ENCODE results near the gene ADAMTS3.

The ADAMTS3 gene

DNA sequence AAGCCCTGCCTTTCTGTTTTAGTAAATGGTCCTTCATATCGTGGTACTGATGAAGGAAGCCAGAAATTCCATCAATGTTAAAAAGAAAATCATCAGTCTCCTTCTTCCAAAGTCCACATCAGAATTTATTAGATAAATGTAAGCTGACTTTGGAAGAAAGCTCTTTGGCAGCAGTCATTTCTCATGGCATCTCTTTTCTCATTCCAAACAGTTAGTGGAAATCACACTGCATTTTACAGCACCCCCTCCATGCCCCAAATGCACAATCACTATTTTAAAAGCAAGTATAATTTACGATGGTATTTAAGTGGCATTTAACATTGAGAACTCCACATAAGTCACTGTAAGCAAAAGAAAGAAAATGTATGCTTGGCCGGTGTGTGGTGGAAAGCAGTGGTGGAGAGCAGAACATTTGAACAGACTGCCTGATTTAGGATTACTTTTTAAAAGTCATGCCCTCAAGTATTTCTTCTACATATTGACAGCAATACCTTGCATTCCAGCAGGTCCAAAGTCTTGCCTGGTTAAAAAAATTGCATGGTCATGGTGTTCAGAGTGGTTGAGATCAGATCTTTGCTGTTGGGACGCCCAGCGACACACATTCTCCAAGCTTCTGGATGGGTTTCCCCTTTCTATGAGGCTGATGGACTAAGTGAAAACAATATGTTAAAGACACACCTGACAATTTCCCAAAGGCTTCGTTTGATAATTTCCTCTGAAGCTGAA lies 248.6 kb downstream of the ADAMTS3 start:
- H3K36me3 Mint-ChIP-seq (ENCODE audit: low read depth): peaks cover 6% of the 10 kb centered on the region
- H3K4me1 Mint-ChIP-seq: peaks cover 8% of the 10 kb centered on the region
- no peak overlapping the region for H3K4me3 Mint-ChIP-seq
- H3K27me3 Mint-ChIP-seq (ENCODE audit: low read depth): no peaks in the 10 kb centered on the region
- TF ChIP-seq, protein P1, sequence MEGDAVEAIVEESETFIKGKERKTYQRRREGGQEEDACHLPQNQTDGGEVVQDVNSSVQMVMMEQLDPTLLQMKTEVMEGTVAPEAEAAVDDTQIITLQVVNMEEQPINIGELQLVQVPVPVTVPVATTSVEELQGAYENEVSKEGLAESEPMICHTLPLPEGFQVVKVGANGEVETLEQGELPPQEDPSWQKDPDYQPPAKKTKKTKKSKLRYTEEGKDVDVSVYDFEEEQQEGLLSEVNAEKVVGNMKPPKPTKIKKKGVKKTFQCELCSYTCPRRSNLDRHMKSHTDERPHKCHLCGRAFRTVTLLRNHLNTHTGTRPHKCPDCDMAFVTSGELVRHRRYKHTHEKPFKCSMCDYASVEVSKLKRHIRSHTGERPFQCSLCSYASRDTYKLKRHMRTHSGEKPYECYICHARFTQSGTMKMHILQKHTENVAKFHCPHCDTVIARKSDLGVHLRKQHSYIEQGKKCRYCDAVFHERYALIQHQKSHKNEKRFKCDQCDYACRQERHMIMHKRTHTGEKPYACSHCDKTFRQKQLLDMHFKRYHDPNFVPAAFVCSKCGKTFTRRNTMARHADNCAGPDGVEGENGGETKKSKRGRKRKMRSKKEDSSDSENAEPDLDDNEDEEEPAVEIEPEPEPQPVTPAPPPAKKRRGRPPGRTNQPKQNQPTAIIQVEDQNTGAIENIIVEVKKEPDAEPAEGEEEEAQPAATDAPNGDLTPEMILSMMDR (IDR thresholded peaks at IDR 0.05; ENCODE audit: unreplicated experiment in 3 of 3): no peak
- H3K9me3 Mint-ChIP-seq: no peaks in the 10 kb centered on the region
- peak overlapping the region; percentile 29 to 71 (median 68) for H3K27ac Mint-ChIP-seq

DNA sequence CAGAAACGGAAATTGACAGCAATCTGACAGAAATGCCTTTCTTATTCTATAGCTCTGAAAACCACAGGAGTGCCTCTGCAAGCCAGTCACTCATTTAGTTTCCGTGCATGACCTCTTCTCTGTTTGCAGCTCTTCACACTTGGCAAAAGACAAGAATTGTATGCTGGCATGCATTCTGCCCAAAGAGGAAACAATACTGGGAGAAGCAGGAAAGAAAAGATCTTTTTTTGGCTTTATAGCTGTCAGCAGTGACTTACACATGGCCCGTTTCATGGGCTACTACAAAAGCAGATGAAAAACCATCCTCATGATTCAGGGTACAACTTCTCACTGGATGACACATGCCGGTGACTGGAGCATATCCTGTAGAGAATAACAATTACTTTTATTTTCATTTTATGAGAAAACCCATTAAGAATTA lies 249.4 kb downstream of the ADAMTS3 start:
- no peaks in the 10 kb centered on the region for H3K27me3 Mint-ChIP-seq (ENCODE audit: low read depth)
- TF ChIP-seq, protein P1 (IDR thresholded peaks at IDR 0.05; ENCODE audit: unreplicated experiment in 3 of 3): no peak
- H3K27ac Mint-ChIP-seq: peak overlapping the region; percentile 44 to 68 (median 58)
- H3K4me1 Mint-ChIP-seq: peaks cover 12% of the 10 kb centered on the region
- peaks cover 6% of the 10 kb centered on the region for H3K36me3 Mint-ChIP-seq (ENCODE audit: low read depth)
- no peaks in the 10 kb centered on the region for H3K9me3 Mint-ChIP-seq
- H3K4me3 Mint-ChIP-seq: no peak overlapping the region

DNA sequence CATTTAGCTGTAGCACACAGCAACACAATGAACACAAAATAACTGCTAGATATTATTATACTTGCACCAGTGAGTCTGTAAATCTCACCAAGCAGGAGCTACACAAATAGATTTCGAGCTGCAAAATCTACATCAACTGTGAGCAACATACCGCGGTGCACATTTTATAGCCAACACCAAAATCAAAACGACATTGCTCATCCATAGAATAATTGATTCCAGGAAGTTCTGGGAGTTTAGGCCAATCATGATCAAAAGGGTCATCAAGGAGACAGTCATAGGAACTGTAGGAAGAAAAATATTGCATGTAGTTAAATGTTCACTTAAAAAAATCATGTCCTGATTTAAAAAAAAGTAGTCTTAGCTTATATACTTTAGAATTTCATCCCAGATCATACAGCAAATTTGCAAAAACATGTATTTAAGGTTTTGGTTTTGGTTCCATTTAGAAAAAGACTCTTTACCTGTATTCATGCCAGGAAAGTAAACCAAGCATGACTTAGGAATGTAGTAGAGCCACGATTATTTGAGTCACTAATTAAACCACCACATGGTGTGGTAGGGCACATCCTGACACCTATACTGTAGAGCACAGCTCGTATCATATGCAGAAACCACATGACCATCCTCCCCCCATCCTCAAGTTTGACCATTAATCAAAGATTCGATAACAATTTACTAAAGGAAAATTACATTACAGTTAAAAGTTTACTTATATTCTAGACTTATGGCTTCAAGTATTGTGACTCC lies 250.4 kb downstream of the ADAMTS3 start:
- Mint-ChIP-seq H3K9me3 (no peaks in the 10 kb centered on the region), H3K27ac (peak overlapping the region; percentile 13 to 68 (median 58)), H3K36me3 (ENCODE audit: low read depth) (peaks cover 6% of the 10 kb centered on the region), H3K4me1 (peaks cover 15% of the 10 kb centered on the region), H3K4me3 (no peak overlapping the region), H3K27me3 (ENCODE audit: low read depth) (no peaks in the 10 kb centered on the region)
- TF ChIP-seq, protein P1 (IDR thresholded peaks at IDR 0.05; ENCODE audit: unreplicated experiment in 3 of 3): no peak

DNA sequence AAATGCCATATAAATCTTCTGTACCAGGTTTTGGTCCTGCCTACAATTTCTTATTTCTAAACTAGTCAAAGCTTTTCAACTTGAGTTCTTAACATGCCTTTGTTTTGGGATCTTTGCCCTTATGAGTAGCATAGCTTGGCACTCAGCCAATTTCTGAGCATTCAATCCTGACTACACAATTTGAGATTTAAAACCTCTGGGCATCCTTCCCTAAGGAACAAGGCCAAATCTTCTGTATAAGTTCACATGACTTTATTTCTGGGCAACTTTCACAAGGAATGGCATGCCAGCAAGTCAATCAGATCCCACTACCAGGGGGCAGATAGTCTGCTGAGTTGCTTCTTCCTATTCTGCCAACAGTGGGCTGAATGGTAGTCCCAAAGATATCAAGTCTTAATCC lies 254.2 kb downstream of the ADAMTS3 start:
- H3K36me3 Mint-ChIP-seq (ENCODE audit: low read depth): peaks cover 3% of the 10 kb centered on the region
- H3K27ac Mint-ChIP-seq: peak overlapping the region; percentile 28 to 89 (median 86)
- no peak overlapping the region for H3K4me3 Mint-ChIP-seq
- peaks cover 34% of the 10 kb centered on the region for H3K4me1 Mint-ChIP-seq
- no peaks in the 10 kb centered on the region for H3K27me3 Mint-ChIP-seq (ENCODE audit: low read depth)
- H3K9me3 Mint-ChIP-seq: no peaks in the 10 kb centered on the region
- TF ChIP-seq, protein P1 (IDR thresholded peaks at IDR 0.05; ENCODE audit: unreplicated experiment in 3 of 3): no peak

DNA sequence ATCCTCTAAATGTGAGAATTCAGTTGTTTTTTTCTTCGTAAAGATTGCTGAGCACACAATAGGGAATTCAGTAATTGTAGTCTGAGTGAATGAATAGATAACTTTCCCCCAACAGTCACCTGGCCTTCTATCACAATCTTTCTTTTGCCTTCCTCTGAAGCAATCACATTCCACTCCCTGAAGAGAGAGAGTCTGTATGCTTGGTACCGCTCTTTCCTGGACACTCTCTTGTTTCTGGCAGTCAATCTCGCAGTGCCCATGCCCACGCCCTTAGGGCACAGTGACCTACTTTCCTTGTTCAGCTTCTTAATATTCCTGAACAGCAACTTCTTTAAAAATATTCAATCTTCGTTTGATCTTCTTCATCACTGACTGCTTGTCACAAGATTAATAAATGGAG lies 255.9 kb downstream of the ADAMTS3 start:
- no peaks in the 10 kb centered on the region for H3K36me3 Mint-ChIP-seq (ENCODE audit: low read depth)
- no peak overlapping the region for H3K4me3 Mint-ChIP-seq
- H3K4me1 Mint-ChIP-seq: peaks cover 31% of the 10 kb centered on the region
- H3K27me3 Mint-ChIP-seq (ENCODE audit: low read depth): no peaks in the 10 kb centered on the region
- no peaks in the 10 kb centered on the region for H3K9me3 Mint-ChIP-seq
- H3K27ac Mint-ChIP-seq: peak overlapping the region in 2 of 3 experiments; percentile 50 to 88
- TF ChIP-seq, protein P1 (IDR thresholded peaks at IDR 0.05; ENCODE audit: unreplicated experiment in 3 of 3): no peak

All from nephron (organoid).